Mucosa of descending colon (tissue), 3 donors: ENCODE results near the gene F7. TPM values are rescaled to one million over a fixed set of nuclear protein-coding genes. Genes with fewer than 3 reads are reported as not detected.

Experiments used
- ATAC-seq: fragments of 200-7000 bp; cut with Tn5 transposase; one replicate; pipeline ENCODE4 v1.9.1; 2020; ENCODE audit warnings: mild to moderate bottlenecking, moderate library complexity
- DNase-seq, 3 donors: peaks; one replicate each; pipeline ENCODE4 v3.0.0-alpha.2; 2020
- H3K36me3 ChIP-seq: fragments of 200-600 bp; one replicate; pipeline ENCODE4 v1.8.0; 2021; ENCODE audit warnings: low read depth, mild to moderate bottlenecking
- H3K4me1 ChIP-seq: fragments of 200-600 bp; one replicate; pipeline ENCODE4 v1.8.0; 2021; ENCODE audit warnings: low read depth, mild to moderate bottlenecking
- H3K4me3 ChIP-seq: fragments of 200-600 bp; one replicate; pipeline ENCODE4 v1.8.0; 2021; ENCODE audit warnings: mild to moderate bottlenecking
- H3K9me3 ChIP-seq: fragments of 200-600 bp; one replicate; pipeline ENCODE4 v1.8.0; 2021; ENCODE audit warnings: mild to moderate bottlenecking
- intact Hi-C, 2 donors: fragments of 100-400 bp; cut with DNase I in 1 of 2; cut with micrococcal nuclease in 1 of 2; formaldehyde crosslinking; loops; one replicate each; pipeline versions ENCODE4 v1.11.0 to v1.11.1; 2022; cut with DNase I, micrococcal nuclease
- total RNA-seq, 3 donors: library from RNA; stranded (reverse); fragmentation: NEBNext Ultra II Directional in 2 of 3; extraction: Animal tissue kit (Norgen Biotek cat#: 25700) in 2 of 3; gene quantifications; one replicate each; pipeline versions ENCODE4 v1.2.1 to v1.2.4, GENCODE V29; 2021 to 2023
- TF ChIP-seq, protein P1 (sequence below): fragments of 200-600 bp; IDR thresholded peaks from one replicate; pipeline ENCODE4 v1.8.0; 2022; ENCODE audit warnings: antibody characterized with exemption, mild to moderate bottlenecking
- donor health status: DM: no; HTN: no; CAD: no; lungs with moderate emphysema.
- donor health status: DM: no; HTN: no; CAD: no.
- donor health status: DM: no; HTN: yes; CAD: no.

Gene F7
- total RNA-seq, 3 donors from 2014 or later: 0.19 TPM; not detected in 2

DNA sequence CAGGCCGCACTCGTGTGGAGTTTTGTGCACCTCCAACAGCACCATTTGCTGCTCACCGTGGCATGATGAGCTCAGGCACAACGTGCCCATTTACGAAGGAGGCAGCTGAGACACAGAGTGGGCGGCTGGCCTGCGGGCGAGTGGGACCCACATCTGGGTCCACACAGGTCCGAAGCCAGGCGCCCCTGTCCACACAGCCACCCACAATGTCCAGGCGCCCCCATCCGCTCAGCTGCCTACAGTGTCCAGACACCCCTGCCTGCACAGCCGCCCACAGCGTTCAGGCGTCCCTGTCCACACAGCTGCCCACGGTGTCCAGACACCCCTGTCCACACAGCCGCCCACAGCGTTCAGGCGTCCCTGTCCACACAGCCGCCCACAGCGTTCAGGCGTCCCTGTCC is 42.5 kb upstream of the F7 start:
- H3K9me3 ChIP-seq: no peaks in the 10 kb centered on the region
- no peaks in the 10 kb centered on the region for H3K36me3 ChIP-seq
- no peak overlapping the region for H3K4me3 ChIP-seq
- DNase-seq (peak in 1 of 3 donors; percentile 37), ATAC-seq (no peak)
- TF ChIP-seq, protein P1, sequence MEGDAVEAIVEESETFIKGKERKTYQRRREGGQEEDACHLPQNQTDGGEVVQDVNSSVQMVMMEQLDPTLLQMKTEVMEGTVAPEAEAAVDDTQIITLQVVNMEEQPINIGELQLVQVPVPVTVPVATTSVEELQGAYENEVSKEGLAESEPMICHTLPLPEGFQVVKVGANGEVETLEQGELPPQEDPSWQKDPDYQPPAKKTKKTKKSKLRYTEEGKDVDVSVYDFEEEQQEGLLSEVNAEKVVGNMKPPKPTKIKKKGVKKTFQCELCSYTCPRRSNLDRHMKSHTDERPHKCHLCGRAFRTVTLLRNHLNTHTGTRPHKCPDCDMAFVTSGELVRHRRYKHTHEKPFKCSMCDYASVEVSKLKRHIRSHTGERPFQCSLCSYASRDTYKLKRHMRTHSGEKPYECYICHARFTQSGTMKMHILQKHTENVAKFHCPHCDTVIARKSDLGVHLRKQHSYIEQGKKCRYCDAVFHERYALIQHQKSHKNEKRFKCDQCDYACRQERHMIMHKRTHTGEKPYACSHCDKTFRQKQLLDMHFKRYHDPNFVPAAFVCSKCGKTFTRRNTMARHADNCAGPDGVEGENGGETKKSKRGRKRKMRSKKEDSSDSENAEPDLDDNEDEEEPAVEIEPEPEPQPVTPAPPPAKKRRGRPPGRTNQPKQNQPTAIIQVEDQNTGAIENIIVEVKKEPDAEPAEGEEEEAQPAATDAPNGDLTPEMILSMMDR: no peak
- intact Hi-C loops: no loop called here
- H3K4me1 ChIP-seq: no peaks in the 10 kb centered on the region

DNA sequence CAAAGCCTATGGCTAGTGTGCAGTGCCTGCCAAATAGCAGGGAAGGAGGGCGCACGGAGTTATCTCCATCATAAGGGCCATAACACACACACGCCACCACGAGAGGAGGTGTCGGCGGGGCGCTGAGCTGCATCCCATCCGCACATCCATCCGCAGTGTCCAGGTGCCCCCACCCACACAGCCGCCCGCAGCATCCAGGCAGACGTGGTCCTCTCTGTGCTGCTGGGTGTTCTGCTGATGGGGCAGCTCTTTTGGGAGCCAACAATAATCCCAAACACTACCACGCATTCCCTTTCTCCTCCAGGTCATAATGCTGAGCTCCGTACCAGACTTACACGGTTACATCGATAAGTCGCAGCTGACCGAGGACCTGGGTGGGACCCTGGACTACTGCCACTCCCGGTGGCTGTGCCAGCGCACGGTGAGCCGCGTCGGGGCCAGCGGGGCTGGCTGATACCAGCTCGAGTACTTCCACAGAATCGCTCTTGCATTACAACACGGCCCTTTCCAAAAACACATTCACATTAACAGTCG is 41.5 kb upstream of the F7 start:
- TF ChIP-seq, protein P1: no peak
- Histone ChIP-seq H3K9me3 (no peaks in the 10 kb centered on the region), H3K4me1 (no peaks in the 10 kb centered on the region), H3K36me3 (no peaks in the 10 kb centered on the region), H3K4me3 (no peak overlapping the region)
- DNase-seq (peak in 1 of 3 donors; percentile 41), ATAC-seq (no peak)
- intact Hi-C loops: no loop called here

DNA sequence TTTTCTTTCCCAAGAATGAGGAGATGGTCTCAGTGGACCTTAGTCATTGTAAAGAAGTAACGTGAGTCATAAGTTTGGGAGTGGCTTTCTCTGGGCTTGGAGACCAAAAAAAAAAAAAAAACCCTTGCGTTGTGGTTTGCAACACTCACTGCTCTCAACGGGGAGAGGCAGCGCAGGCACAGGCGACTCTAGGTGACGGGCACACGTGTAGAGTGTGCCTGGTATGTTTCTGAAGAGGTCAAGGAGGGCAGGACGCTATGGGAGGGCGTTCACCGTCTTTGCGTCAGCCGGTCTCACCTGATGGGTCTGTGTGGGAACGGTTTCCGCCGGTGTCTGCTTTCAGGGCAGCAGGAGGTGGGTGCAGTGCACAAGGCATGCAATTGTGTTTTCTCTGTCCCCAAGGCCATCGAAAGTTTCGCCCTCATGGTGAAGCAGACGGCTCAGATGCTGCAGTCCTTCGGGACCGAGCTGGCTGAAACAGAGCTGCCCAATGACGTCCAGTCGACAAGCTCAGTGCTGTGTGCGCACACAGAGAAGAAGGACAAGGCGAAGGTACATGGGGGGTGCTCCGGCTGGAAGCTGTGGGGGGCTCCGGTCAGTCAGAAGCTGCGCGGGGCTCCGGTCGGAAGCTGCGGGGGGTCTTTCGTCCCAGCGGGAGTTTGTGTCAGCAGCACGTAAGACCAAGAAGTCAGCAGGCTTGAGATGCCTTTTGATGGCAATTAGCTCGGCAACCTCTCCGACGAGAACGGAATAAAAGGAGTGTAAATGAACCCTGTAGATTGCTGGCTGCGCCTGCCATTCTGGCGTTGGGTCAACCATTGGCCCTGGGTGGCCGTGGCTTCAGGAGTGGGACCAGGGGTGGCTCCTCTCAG is 40.8 kb upstream of the F7 start:
- no peak overlapping the region for H3K4me3 ChIP-seq
- TF ChIP-seq, protein P1: no peak
- intact Hi-C loops: no loop called here
- peak in 1 of 3 donors; percentile 40 for DNase-seq
- ATAC-seq: no peak
- no peaks in the 10 kb centered on the region for H3K4me1 ChIP-seq
- H3K36me3 ChIP-seq: no peaks in the 10 kb centered on the region
- no peaks in the 10 kb centered on the region for H3K9me3 ChIP-seq

DNA sequence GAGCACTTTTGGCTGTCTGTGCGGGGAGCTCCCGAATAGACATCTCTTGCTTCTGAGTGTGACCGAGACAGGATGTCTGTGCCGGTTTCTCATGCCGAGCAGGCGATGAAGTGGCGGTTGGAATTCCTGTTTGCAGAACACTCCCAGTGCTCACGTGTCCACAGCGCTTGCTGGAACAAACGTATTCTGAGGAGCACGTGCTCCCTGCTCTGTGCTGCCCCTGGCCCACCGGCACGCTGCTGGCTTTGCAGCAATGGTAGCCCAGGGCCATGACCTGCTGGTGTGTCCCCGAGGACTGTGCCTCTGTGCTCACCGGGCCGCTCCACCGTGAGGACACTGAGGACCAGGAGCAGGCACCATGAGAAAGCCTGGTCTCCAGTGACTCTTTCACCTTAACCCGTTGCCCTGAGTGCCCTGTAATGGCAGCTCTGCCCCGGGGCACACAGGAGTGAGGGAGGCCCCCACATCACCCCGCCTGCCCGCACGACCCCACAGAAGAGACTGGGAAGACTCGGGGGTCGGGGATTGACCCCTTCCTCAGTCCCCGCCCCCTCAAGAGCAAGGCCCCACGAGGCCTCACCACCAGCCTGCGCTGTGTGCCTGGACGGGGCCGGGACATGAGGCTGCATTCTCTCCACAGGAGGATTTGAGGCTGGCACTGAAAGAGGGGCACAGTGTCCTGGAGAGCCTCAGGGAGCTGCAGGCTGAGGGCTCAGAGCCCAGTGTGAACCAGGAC is 40.0 kb upstream of the F7 start:
- TF ChIP-seq, protein P1: no peak
- H3K4me1 ChIP-seq: no peaks in the 10 kb centered on the region
- no peak overlapping the region for H3K4me3 ChIP-seq
- intact Hi-C loops: no loop called here
- DNase-seq (peak in 1 of 3 donors; percentile 43), ATAC-seq (no peak)
- H3K9me3 ChIP-seq: no peaks in the 10 kb centered on the region
- H3K36me3 ChIP-seq: no peaks in the 10 kb centered on the region

DNA sequence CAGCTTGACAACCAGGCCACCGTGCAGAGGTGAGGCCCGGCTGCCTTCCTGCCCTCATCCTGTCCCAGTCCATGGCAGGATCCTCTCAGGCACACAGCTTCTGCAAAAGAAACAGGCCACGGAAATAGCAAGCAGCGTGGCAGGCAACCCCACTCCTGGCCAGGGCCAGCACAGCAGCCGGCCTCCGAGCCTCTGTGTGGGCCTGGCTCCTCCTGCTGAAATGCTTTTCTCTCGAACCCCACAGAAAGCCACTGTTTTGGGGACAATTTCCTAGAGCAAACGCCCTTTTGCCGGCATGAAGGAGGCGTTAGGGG is 39.5 kb upstream of the F7 start:
- Histone ChIP-seq H3K36me3 (no peaks in the 10 kb centered on the region), H3K4me3 (no peak overlapping the region), H3K9me3 (no peaks in the 10 kb centered on the region), H3K4me1 (no peaks in the 10 kb centered on the region)
- ATAC-seq (no peak), DNase-seq (no peak)
- intact Hi-C loops: no loop called here
- TF ChIP-seq, protein P1: no peak
